Measurements from ENCODE around the gene UNKL. TPM values are rescaled to one million over a fixed set of nuclear protein-coding genes. Genes with fewer than 3 reads are reported as not detected.

UNKL gene
- total RNA-seq, 3 donors from 2014 or later (not counting 1 experiment from before 2014, with no cell fraction given), result 114 to 130 (median 127) TPM

DNA sequence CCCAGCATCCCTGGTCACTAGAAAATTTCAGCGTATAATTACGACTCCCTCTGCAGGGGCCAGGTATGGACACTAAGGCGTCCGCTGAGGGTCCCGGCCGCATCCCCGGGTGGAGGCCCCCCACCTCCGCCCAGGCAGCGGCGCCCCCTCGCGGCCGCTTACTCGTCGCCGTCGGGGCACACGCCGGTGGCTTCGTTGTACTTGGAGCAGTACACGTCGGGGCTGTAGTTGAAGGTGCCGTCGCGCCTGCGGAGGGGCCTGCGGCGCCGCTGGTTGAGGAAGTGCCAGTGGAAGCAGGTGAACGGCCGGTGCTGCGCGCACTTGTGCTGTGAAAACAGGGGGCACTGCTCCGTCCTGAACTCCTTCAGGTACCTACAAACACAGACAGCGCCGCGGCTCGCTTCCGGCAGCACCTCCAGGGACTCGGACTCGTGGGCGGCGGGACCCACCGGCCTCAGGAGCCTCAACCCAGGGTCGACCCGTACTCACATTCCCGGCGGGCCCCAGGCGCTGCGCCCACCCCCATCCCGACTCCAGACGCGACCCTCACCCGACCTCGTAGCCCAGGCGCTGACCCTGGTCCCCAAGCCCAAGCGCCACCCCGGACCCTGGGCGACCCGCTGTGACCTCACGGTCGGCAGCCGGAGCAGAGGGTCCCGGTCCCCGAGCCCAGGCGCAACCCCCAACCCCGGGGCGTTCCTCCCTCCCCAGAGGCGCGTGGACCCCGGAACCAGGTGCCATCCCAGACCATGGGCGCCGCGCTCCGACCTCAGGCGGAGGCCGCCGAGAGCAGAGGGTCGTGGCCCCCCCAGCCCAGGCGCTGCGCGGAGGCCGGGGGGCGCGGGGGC is 596 bp downstream of the UNKL start:
- H3K4me3 ChIP-seq (ENCODE audit: low read length), result peak overlapping the region; percentile 58
- peaks cover 28% of the 10 kb centered on the region for H3K4me1 ChIP-seq (ENCODE audit: control insufficient read depth, insufficient read depth, low read length)
- peak; percentile 53 to 74 (median 61) for ATAC-seq
- H3K36me3 Mint-ChIP-seq, result no peaks in the 10 kb centered on the region
- peak; percentile 65 to 79 for DNase-seq
- H3K27me3 Mint-ChIP-seq (ENCODE audit: low read depth in 2 of 2), result no peaks in the 10 kb centered on the region
- H3K27me3 ChIP-seq (ENCODE audit: control insufficient read depth, insufficient read depth, low read length), result no peaks in the 10 kb centered on the region
- H3K4me3 Mint-ChIP-seq, result peak overlapping the region; percentile 83
- peak; percentile 73 for TF ChIP-seq CTCF (IDR thresholded peaks at IDR 0.05)
- peak overlapping the region; percentile 70 to 84 for H3K27ac Mint-ChIP-seq
- intact Hi-C loops (cut with micrococcal nuclease), result loop anchor here (2.0 kb wide), 1 partner anchor 113 kb away; no protein-coding TSS in a partner anchor
- peak overlapping the region; percentile 81 for H3K27ac ChIP-seq (ENCODE audit: low read length)
- 4% methylated on average over 85 of the region's 85 CpGs for WGBS (ENCODE audit: insufficient coverage)
- peaks cover 14% of the 10 kb centered on the region for H3K36me3 ChIP-seq (ENCODE audit: control insufficient read depth, insufficient read depth, low read length)
- no peaks in the 10 kb centered on the region for H3K9me3 Mint-ChIP-seq
- no peaks in the 10 kb centered on the region for H3K9me3 ChIP-seq (ENCODE audit: control insufficient read depth, insufficient read depth, low read length)
- peaks cover 0 to 9% of the 10 kb centered on the region in 2 donors for H3K4me1 Mint-ChIP-seq

GRCh38 chr16:1412847-1413246 is 1.7 kb downstream of the UNKL start:
- intact Hi-C loops (cut with micrococcal nuclease), result loop anchor here (2.0 kb wide), 1 partner anchor 112 kb away; no protein-coding TSS in a partner anchor
- no peak for TF ChIP-seq CTCF (IDR thresholded peaks at IDR 0.05)
- H3K9me3 Mint-ChIP-seq, result no peaks in the 10 kb centered on the region
- DNase-seq, result no peak
- peaks cover 34% of the 10 kb centered on the region for H3K4me1 ChIP-seq (ENCODE audit: control insufficient read depth, insufficient read depth, low read length)
- WGBS (ENCODE audit: insufficient coverage), result 93% methylated on average over 2 of the region's 2 CpGs
- peak overlapping the region; percentile 74 for H3K4me3 Mint-ChIP-seq
- no peaks in the 10 kb centered on the region for H3K36me3 Mint-ChIP-seq
- no peaks in the 10 kb centered on the region for H3K27me3 Mint-ChIP-seq (ENCODE audit: low read depth in 2 of 2)
- peak overlapping the region in 1 of 2 donors; percentile 70 for H3K27ac Mint-ChIP-seq
- no peak for ATAC-seq
- H3K27me3 ChIP-seq (ENCODE audit: control insufficient read depth, insufficient read depth, low read length), result no peaks in the 10 kb centered on the region
- H3K36me3 ChIP-seq (ENCODE audit: control insufficient read depth, insufficient read depth, low read length), result peaks cover 11% of the 10 kb centered on the region
- H3K9me3 ChIP-seq (ENCODE audit: control insufficient read depth, insufficient read depth, low read length), result no peaks in the 10 kb centered on the region
- H3K27ac ChIP-seq (ENCODE audit: low read length), result no peak overlapping the region
- H3K4me1 Mint-ChIP-seq, result peaks cover 6 to 18% of the 10 kb centered on the region in 2 donors
- no peak overlapping the region for H3K4me3 ChIP-seq (ENCODE audit: low read length)

GRCh38 chr16:1408171-1408837 is 6.2 kb downstream of the UNKL start:
- peak overlapping the region; percentile 67 to 85 for H3K27ac Mint-ChIP-seq

More at GRCh38 chr16:1408171-1408837, 6.2 kb downstream of the UNKL start:
- H3K27ac ChIP-seq (ENCODE audit: low read length), result peak overlapping the region; percentile 58
- Mint-ChIP-seq H3K9me3 (no peaks in the 10 kb centered on the region), H3K4me3 (peak overlapping the region; percentile 83), H3K27me3 (ENCODE audit: low read depth in 2 of 2) (no peaks in the 10 kb centered on the region), H3K4me1 (peaks cover 11 to 13% of the 10 kb centered on the region in 2 donors), H3K36me3 (no peaks in the 10 kb centered on the region)
- no peak for TF ChIP-seq CTCF (IDR thresholded peaks at IDR 0.05)
- H3K27me3 ChIP-seq (ENCODE audit: control insufficient read depth, insufficient read depth, low read length), result no peaks in the 10 kb centered on the region
- H3K36me3 ChIP-seq (ENCODE audit: control insufficient read depth, insufficient read depth, low read length), result peaks cover 29% of the 10 kb centered on the region
- intact Hi-C loops (cut with micrococcal nuclease), result no loop called here
- WGBS (ENCODE audit: insufficient coverage), result 3% methylated on average over 42 of the region's 42 CpGs
- no peaks in the 10 kb centered on the region for H3K9me3 ChIP-seq (ENCODE audit: control insufficient read depth, insufficient read depth, low read length)
- ATAC-seq, result peak; percentile 91 to 97 (median 95)
- peaks cover 26% of the 10 kb centered on the region for H3K4me1 ChIP-seq (ENCODE audit: control insufficient read depth, insufficient read depth, low read length)
- peak overlapping the region; percentile 38 for H3K4me3 ChIP-seq (ENCODE audit: low read length)
- peak; percentile 96 to 97 for DNase-seq
